CD4-positive, alpha-beta T cell (primary cell): ENCODE data around the gene TMEM59. TPM values are rescaled to one million over a fixed set of nuclear protein-coding genes. Genes with fewer than 3 reads are reported as not detected.
"Not testable (repeated sequence)": the region's sequence is repeated elsewhere in the genome, so short reads cannot be mapped to it uniquely, and the experiment has no call there.

Experiments used
- ATAC-seq: fragments of 200-7000 bp; cut with Tn5 transposase; one replicate; pipeline ENCODE4 v1.10.0; 2022; ENCODE audit warnings: mild to moderate bottlenecking; ENCODE audit not compliant: poor library complexity
- CTCF ChIA-PET: fragments of 350-600 bp; sonication (Branson Sonifier 250); formaldehyde crosslinking; loops from one replicate; lab custom pipeline; 2021; ENCODE audit warnings: antibody characterized with exemption, inconsistent platforms; lab: Charles Lee
- POLR2A ChIA-PET: fragments of 350-600 bp; sonication (Branson Sonifier 250); formaldehyde crosslinking; loops from one replicate; lab custom pipeline; 2021; ENCODE audit warnings: antibody characterized with exemption, inconsistent platforms; lab: Charles Lee
- DNase-seq, 14 experiments: peaks; one replicate each; pipeline ENCODE4 v3.0.0-alpha.2; 2013 to 2020; ENCODE audit warnings: mixed read lengths in 2 of 14
- H3K27ac ChIP-seq, 2 donors: one replicate each; pipeline versions ENCODE4 v1.5.1 to v1.7.0; 2013; ENCODE audit warnings: low read length in 2 of 2, low read depth in 1 of 2, mild to moderate bottlenecking in 1 of 2
- H3K27me3 ChIP-seq, 2 experiments: 1 replicate in 1 of 2; 2 replicates in 1 of 2; pipeline versions ENCODE4 v1.6.1 to v1.7.0; 2013; ENCODE audit warnings: low read length in 2 of 2, control low read depth in 1 of 2, mild to moderate bottlenecking in 1 of 2, moderate library complexity in 1 of 2; ENCODE audit not compliant: insufficient read depth in 2 of 2, control insufficient read depth in 1 of 2
- H3K36me3 ChIP-seq: one replicate; pipeline ENCODE4 v1.6.1; 2013; ENCODE audit warnings: low read length, control low read depth; ENCODE audit not compliant: insufficient read depth
- H3K4me1 ChIP-seq: one replicate; pipeline ENCODE4 v1.6.1; 2013; ENCODE audit warnings: low read length, control low read depth; ENCODE audit not compliant: insufficient read depth
- H3K4me3 ChIP-seq: one replicate; pipeline ENCODE4 v1.5.1; 2013; ENCODE audit warnings: mild to moderate bottlenecking, low read length, moderate library complexity
- H3K9me3 ChIP-seq, 2 experiments: 1 replicate in 1 of 2; 2 replicates in 1 of 2; pipeline versions ENCODE4 v1.6.1 to v1.7.0; 2013; ENCODE audit warnings: low read length in 2 of 2, mild to moderate bottlenecking in 2 of 2, control low read depth in 1 of 2, moderate library complexity in 1 of 2; ENCODE audit not compliant: control insufficient read depth in 1 of 2, insufficient read depth in 1 of 2
- H3K27ac Mint-ChIP-seq: one replicate; pipeline ENCODE4 v1.8.0; 2020; ENCODE audit warnings: mixed read lengths
- H3K27me3 Mint-ChIP-seq: one replicate; pipeline ENCODE4 v1.8.0; 2021; ENCODE audit warnings: mixed read lengths
- H3K36me3 Mint-ChIP-seq: one replicate; pipeline ENCODE4 v1.8.0; 2021; ENCODE audit warnings: low read depth, mixed read lengths
- H3K4me1 Mint-ChIP-seq: one replicate; pipeline ENCODE4 v1.8.0; 2021; ENCODE audit warnings: low read depth, mixed read lengths
- H3K4me3 Mint-ChIP-seq: one replicate; pipeline ENCODE4 v1.8.0; 2020; ENCODE audit warnings: mild to moderate bottlenecking, mixed read lengths
- H3K9me3 Mint-ChIP-seq: one replicate; pipeline ENCODE4 v1.8.0; 2020; ENCODE audit warnings: mixed read lengths
- CTCF ChIP-seq: fragments of 200-600 bp; IDR thresholded peaks from one replicate; pipeline ENCODE4 v1.8.0; 2022; ENCODE audit warnings: antibody characterized with exemption, mild to moderate bottlenecking
- intact Hi-C, 2 experiments: fragments of 100-400 bp; cut with DNase I in 1 of 2; cut with micrococcal nuclease in 1 of 2; formaldehyde crosslinking; loops; one replicate each; pipeline versions ENCODE4 v1.15.1 to v1.9.0; 2023 to 2025; cut with DNase I, micrococcal nuclease
- total RNA-seq, 174 experiments: library from RNA in 2 of 174; stranded (reverse) in 2 of 174; gene quantifications; one replicate each; pipeline ENCODE4 v1.2.3 and lab custom pipeline; 2021 to 2026

TMEM59 gene
- total RNA-seq, 2 experiments from 2014 or later = 128 TPM

- no peaks in the 10 kb centered on the region for H3K4me1 ChIP-seq
- Mint-ChIP-seq H3K27ac (no peak overlapping the region), H3K4me3 (no peak overlapping the region), H3K27me3 (no peaks in the 10 kb centered on the region), H3K9me3 (no peaks in the 10 kb centered on the region), H3K36me3 (no peaks in the 10 kb centered on the region), H3K4me1 (no peaks in the 10 kb centered on the region)
- no peak overlapping the region for H3K27ac ChIP-seq
- intact Hi-C loops = no loop called here
- no peaks in the 10 kb centered on the region for H3K27me3 ChIP-seq
- POLR2A ChIA-PET = no interaction called here
- TF ChIP-seq CTCF = no peak
- H3K9me3 ChIP-seq = peaks cover 0 to 6% of the 10 kb centered on the region in 2 experiments
- H3K4me3 ChIP-seq = no peak overlapping the region
- CTCF ChIA-PET = no interaction called here
- DNase-seq (no peak), ATAC-seq (no peak)
- H3K36me3 ChIP-seq = no peaks in the 10 kb centered on the region
Observed at GRCh38 chr1:53999920-54000319, 53.1 kb downstream of the TMEM59 start.

GRCh38 chr1:53998223-53998622, 54.8 kb downstream of the TMEM59 start:
- DNase-seq (no peak), ATAC-seq (no peak)
- no peaks in the 10 kb centered on the region for H3K9me3 Mint-ChIP-seq
- H3K27ac ChIP-seq = no peak overlapping the region
- no peak for TF ChIP-seq CTCF
- ChIA-PET POLR2A (no interaction called here), CTCF (no interaction called here)
- H3K4me3 ChIP-seq = no peak overlapping the region
- H3K27ac Mint-ChIP-seq = no peak overlapping the region
- H3K36me3 Mint-ChIP-seq = no peaks in the 10 kb centered on the region
- H3K4me1 Mint-ChIP-seq = no peaks in the 10 kb centered on the region
- H3K4me3 Mint-ChIP-seq = no peak overlapping the region
- H3K36me3 ChIP-seq = no peaks in the 10 kb centered on the region
- no peaks in the 10 kb centered on the region for H3K27me3 Mint-ChIP-seq
- H3K4me1 ChIP-seq = no peaks in the 10 kb centered on the region
- H3K9me3 ChIP-seq = no peaks in the 10 kb centered on the region
- H3K27me3 ChIP-seq = no peaks in the 10 kb centered on the region
- intact Hi-C loops = no loop called here

- ChIA-PET CTCF (no interaction called here), POLR2A (no interaction called here)
- intact Hi-C loops = no loop called here
Observed at GRCh38 chr1:53995683-53996082, 57.3 kb downstream of the TMEM59 start.

GRCh38 chr1:53994516-53994915, 58.5 kb downstream of the TMEM59 start:
- H3K27ac ChIP-seq, H3K4me3 Mint-ChIP-seq, DNase-seq, H3K27me3 Mint-ChIP-seq, ATAC-seq, H3K36me3 ChIP-seq, H3K4me3 ChIP-seq, H3K4me1 ChIP-seq, H3K9me3 Mint-ChIP-seq, H3K27ac Mint-ChIP-seq, H3K27me3 ChIP-seq, intact Hi-C loops, CTCF ChIA-PET, H3K36me3 Mint-ChIP-seq, H3K4me1 Mint-ChIP-seq, POLR2A ChIA-PET: not testable (repeated sequence)
- H3K9me3 ChIP-seq = peaks cover 0 to 18% of the 10 kb centered on the region in 2 experiments

More at GRCh38 chr1:53995683-53996082, 57.3 kb downstream of the TMEM59 start:
- H3K4me3 ChIP-seq = no peak overlapping the region
- Mint-ChIP-seq H3K27me3 (no peaks in the 10 kb centered on the region), H3K9me3 (no peaks in the 10 kb centered on the region), H3K27ac (no peak overlapping the region), H3K36me3 (no peaks in the 10 kb centered on the region), H3K4me3 (no peak overlapping the region), H3K4me1 (no peaks in the 10 kb centered on the region)
- H3K27me3 ChIP-seq = no peaks in the 10 kb centered on the region
- H3K9me3 ChIP-seq = peaks cover 0 to 18% of the 10 kb centered on the region in 2 experiments
- H3K27ac ChIP-seq = no peak overlapping the region
- no peaks in the 10 kb centered on the region for H3K4me1 ChIP-seq
- no peak for DNase-seq
- H3K36me3 ChIP-seq = no peaks in the 10 kb centered on the region
- ATAC-seq = no peak
- no peak for TF ChIP-seq CTCF
